GM21786 (cell line): ENCODE measurements around the gene PSME1.

ENCODE experiments used
- ATAC-seq: cut with Tn5 transposase; IDR thresholded peaks from one replicate; pipeline ENCODE4 v1.9.1; 2021; ENCODE audit not compliant: unreplicated experiment

PSME1 gene

DNA sequence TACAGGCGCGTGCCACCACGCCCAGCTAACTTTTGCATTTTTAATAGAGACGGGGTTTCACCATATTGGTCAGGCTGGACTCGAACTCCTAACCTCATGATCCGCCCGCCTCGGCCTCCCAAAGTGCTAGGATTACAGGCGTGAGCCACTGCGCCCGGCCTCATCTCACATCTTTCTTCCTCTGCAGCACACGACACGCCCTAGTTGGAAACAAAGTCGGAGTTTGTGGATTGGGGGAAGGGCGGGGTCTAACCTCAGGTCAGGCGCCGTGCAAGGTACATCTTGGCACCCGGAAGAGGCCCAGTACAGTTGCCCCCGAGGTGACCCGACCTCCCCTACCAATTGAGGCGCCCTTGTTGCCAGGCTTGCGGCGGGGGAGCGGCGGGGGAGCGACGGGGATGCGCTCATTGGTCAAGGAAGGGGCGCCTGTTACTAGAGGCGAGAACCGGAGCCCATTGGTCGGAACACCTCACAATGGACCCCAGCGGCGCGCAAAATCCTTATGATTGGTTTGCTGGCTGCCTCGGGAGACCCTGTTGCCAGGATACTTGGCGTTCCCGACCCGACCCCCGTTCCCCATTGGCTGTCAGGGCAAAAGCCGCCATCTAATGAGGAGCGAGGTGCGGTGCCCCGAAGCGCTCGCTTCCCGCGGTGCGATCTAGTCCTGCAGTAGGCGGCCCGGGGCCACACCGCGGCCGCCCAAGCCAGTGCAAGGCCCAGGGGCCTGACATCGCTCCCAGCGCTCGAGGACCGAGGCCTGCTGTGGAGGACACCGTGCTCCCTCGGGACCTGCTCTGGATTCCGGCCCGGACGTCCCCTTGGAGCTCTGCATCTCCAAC, 35.6 kb downstream of the PSME1 start, which contains the start of gene REC8:
Gene REC8 (plus strand): TSS at position 659 of the 839 bp plus-strand sequence. CDS start 473 bp downstream, outside the sequence.
- ATAC-seq: peak; percentile 88

DNA sequence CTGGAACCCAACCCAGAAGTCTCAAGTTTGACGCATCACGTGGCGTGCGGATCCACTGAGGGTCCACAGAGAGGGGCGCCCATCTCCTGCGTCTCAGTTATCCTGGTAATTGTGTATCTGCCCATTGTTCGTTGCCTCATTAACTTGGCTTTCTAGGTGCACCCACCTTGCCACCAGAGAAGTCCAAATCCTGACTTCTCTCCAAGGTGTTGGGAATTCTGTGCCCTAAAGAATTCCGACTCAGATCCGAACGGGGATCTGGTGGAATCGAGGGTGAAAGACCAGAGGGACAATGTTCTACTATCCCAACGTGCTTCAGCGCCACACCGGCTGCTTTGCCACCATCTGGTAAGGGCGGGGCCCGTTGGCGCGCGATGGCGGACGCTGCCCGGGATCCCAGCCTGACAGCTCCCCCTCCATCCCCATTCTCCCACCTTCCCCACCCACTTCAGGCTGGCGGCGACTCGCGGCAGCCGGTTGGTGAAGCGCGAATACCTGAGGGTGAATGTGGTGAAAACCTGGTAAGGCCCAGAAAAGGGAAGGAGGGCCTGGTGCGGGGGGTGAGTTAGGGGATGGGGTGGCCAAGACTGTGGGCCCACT, 36.4 kb downstream of the PSME1 start:
- no peak for ATAC-seq

GRCh38 chr14:24172871-24173281, 36.9 kb downstream of the PSME1 start:
- ATAC-seq: no peak

- ATAC-seq: no peak
Measured at GRCh38 chr14:24176599-24176998, 40.6 kb downstream of the PSME1 start.

GRCh38 chr14:24177041-24177825, 41.2 kb downstream of the PSME1 start:
- ATAC-seq: no peak

- no peak for ATAC-seq
Measured at GRCh38 chr14:24177891-24178290, 41.9 kb downstream of the PSME1 start.

DNA sequence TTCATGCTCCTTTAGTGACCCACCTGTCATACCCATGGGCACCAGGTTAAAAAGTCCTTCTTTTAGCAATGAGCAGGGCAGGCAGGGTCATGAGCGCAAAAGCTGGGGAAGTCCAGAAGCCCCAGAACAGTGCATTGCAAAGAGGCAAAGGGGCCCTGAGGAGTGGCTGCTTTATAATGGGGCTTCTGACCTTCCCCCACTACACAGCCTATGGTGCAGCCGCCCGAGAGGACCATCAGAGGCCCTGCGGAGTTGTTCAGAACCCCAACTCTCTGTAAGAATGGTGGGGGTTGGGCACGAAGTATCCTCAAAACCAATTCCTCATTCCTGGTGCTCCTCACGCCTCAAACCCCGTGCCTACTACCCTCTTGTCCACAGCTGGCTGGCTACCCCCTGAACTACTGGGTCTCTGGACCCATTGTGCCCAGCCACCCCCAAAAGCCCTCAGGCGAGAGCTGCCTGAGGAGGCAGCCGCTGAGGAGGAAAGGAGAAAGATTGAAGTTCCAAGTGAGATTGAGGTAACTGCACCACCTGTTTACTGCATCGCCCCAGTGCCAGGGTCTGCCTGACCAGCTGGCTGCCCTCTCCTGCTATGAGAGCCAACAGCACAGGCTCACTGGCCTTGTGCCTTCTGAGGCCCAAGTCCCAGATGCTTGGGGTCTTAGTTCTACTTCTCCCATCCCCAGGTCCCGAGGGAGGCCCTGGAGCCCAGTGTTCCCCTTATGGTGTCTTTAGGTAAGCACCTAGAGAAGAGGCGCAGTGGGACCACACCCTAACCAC, 42.6 kb downstream of the PSME1 start:
- no peak for ATAC-seq

GRCh38 chr14:24179294-24179960, 43.4 kb downstream of the PSME1 start:
- no peak for ATAC-seq

DNA sequence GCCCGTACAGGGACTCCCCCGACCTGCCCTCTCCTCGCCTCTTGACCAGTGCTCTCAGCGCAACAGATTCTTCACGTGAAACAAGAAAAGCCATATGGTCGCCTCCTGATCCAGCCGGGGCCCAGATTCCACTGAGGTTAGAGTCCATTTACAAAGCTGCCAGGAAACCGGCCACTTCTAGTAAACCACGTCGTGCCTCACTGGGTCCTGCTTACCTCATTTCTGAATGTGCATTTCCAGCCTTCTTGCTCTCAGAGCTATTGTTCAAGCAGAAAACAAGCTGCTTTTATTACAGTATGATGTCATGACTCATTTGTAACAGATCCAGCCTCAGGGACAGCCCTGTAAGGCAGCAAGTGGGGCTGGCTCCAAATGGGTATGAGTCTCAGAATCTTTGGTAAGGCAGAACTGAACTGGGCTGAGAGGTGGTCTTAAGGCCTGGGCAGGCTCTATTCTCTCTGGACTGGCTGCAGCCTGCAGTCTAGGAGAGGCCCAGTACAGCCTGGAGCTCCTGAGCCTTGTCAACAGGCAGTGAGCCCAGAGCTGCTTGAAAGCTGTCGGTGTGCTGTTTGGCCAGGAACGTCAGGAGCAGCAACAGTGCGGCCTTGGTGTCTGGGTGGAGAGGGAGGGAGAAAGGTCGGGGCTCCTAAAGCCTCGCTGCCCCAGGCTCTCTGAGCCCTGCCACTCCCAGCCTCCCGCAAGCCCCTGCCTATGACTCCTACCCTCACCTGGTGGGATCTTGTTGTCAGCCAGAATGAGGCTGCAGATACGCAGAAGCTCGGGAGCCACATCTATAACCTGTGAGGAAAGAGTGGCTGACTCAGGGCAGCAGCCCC, 44.2 kb downstream of the PSME1 start:
- no peak for ATAC-seq

- no peak for ATAC-seq
Measured at GRCh38 chr14:24181371-24182077, 45.5 kb downstream of the PSME1 start.

DNA sequence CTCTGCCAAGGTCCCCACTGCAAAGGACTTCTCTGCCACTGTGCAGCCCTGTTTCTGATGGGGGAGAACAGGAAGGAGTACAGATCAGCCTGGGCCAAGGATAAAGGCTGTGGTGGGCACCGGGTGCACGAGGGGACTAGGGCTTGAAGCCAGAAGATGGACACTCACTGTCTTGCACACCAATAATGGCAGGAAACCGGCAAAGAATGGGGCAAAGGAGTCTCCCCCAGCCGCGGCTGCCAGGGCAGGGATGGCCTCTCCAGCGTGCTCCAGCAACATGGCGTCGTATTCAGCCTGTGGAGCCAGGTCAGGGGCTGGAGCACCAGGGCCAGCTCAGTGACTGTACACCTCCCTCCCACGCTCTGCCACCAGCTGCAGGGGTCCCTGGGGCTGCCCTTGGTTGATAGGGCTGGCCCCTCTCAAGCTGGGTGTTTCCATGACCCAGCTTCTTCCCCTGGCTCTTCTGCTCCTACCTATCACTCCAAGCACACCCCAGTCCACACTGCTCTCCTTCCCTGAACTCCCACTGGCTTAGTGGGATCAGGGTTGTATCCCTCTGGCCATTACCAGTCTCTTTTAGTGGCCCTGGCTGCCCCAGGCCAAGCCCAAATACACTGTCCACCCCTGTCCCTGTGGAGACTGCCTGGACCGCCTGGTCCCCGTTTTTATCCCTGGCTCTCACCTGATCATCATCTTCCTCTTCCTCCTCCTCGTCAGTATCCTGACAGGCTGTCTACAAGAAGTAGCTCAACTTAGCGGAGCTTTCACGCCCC, 46.3 kb downstream of the PSME1 start:
- ATAC-seq: no peak

DNA sequence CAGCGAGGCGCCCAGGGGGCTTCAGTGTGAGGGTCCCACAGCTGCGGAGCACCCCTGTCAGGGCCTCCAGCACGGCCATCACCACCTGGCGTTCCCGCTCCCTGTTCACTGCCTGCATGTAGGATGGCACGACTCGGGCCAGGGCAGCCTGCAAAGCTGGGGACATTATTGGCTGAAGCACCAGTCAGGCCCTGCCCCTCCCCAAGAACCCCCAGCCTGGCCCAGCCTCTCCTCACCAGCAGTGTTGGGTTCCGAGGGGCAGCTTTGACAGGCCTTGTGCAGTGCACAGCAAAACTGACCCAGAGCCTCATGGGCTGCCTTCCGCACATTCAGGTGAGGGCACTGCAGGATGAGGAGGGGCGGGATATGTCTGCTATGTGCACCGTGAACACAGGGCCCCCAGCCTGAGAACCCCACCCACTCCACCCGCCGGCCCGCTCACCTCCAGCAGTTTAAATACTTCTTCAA, 47.1 kb downstream of the PSME1 start:
- no peak for ATAC-seq

GRCh38 chr14:24184104-24184970, 48.3 kb downstream of the PSME1 start:
- ATAC-seq: no peak

GRCh38 chr14:24185026-24185425, 49.0 kb downstream of the PSME1 start:
- ATAC-seq: no peak

- no peak for ATAC-seq
Measured at GRCh38 chr14:24185741-24186140, 49.7 kb downstream of the PSME1 start.

- no peak for ATAC-seq
Measured at GRCh38 chr14:24186831-24187538, 51.0 kb downstream of the PSME1 start.
